Uterus (tissue), 2 donors: ENCODE data around the gene PMPCA.

Source experiments
- CTCF ChIP-seq, 4 experiments: fragments of 200-600 bp in 2 of 4; fragments of 450-650 bp in 2 of 4; sonication (generic) in 2 of 4; IDR thresholded peaks; one replicate each; pipeline ENCODE4 v1.5.1; 2016 to 2019; ENCODE audit warnings: antibody characterized with exemption in 4 of 4, mild to moderate bottlenecking in 2 of 4, moderate library complexity in 1 of 4
- POLR2A ChIP-seq, 2 donors: fragments of 450-650 bp; IDR thresholded peaks; one replicate each; pipeline ENCODE4 v1.6.1; 2016; ENCODE audit warnings: antibody characterized with exemption in 2 of 2, mild to moderate bottlenecking in 1 of 2, moderate library complexity in 1 of 2

GRCh38 chr9:136399176-136400037 is 11.1 kb upstream of the PMPCA start:
- TF ChIP-seq CTCF (IDR thresholded peaks at IDR 0.05) (no peak), POLR2A (IDR thresholded peaks at IDR 0.05) (no peak)
